GM12878 (cell line): ENCODE results near the gene TERF2IP. TPM values are rescaled to one million over a fixed set of nuclear protein-coding genes. Genes with fewer than 3 reads are reported as not detected.

ENCODE experiments used
- BCL11A ChIP-seq: IDR thresholded peaks from 2 replicates; pipeline ENCODE4 v1.6.1; 2011; ENCODE audit warnings: low read depth, low read length
- BHLHE40 ChIP-seq, 2 experiments: fragments of 450-650 bp in 1 of 2; IDR thresholded peaks; 2 replicates each; pipeline ENCODE4 v1.6.1; 2011 to 2017; ENCODE audit warnings: low read depth in 2 of 2, borderline replicate concordance in 1 of 2, improper control_type of control experiment in 1 of 2, low read length in 1 of 2, mild to moderate bottlenecking in 1 of 2
- FOXK2 ChIP-seq: fragments of 450-650 bp; IDR thresholded peaks from 2 replicates; pipeline ENCODE4 v1.6.1; 2017; ENCODE audit warnings: mild to moderate bottlenecking, moderate library complexity
- HCFC1 ChIP-seq: fragments of 150-350 bp; IDR thresholded peaks from 2 replicates; pipeline ENCODE4 v1.6.1; 2014; ENCODE audit warnings: low read length
- JUND ChIP-seq: IDR thresholded peaks from 2 replicates; pipeline ENCODE4 v1.6.1; 2012; ENCODE audit warnings: low read depth, mild to moderate bottlenecking, low read length, improper control_type of control experiment, moderate library complexity
- MEF2A ChIP-seq: IDR thresholded peaks from 2 replicates; pipeline ENCODE4 v1.6.1; 2011; ENCODE audit warnings: low read depth, mild to moderate bottlenecking, low read length, moderate library complexity; ENCODE audit not compliant: insufficient read depth
- MTA3 ChIP-seq: IDR thresholded peaks from 2 replicates; pipeline ENCODE4 v1.6.1; 2012; ENCODE audit warnings: low read length, inconsistent platforms, borderline replicate concordance
- RB1 ChIP-seq: fragments of 450-650 bp; formaldehyde crosslinking; IDR thresholded peaks from 2 replicates; pipeline ENCODE4 v1.6.1; 2017; ENCODE audit warnings: mild to moderate bottlenecking, borderline replicate concordance
- SMAD1 ChIP-seq: fragments of 450-650 bp; IDR thresholded peaks from 2 replicates; pipeline ENCODE4 v1.6.1; 2018; ENCODE audit warnings: mild to moderate bottlenecking, low read depth; ENCODE audit not compliant: partially characterized antibody
- TARDBP ChIP-seq: IDR thresholded peaks from 2 replicates; pipeline ENCODE4 v1.6.1; 2016; ENCODE audit warnings: borderline replicate concordance
- ZBED1 ChIP-seq: IDR thresholded peaks from 2 replicates; pipeline ENCODE4 v1.6.1; 2016; ENCODE audit warnings: borderline replicate concordance
- ZNF24 ChIP-seq: fragments of 450-650 bp; IDR thresholded peaks from 2 replicates; pipeline ENCODE4 v1.6.1; 2017; ENCODE audit warnings: antibody characterized with exemption, mild to moderate bottlenecking
- ZSCAN29 ChIP-seq: fragments of 450-650 bp; IDR thresholded peaks from 2 replicates; pipeline ENCODE4 v1.6.1; 2017; ENCODE audit warnings: mild to moderate bottlenecking, moderate library complexity
- polyA plus RNA-seq, 11 experiments: library from polyadenylated mRNA; depleted of rRNA in 4 of 11; unstranded in 6 of 11; stranded (reverse) in 5 of 11; fragments of >200 nt; fragmentation: Nextera tagmentation in 4 of 11; fragmentation: Illumina TruSeq in 1 of 11; extraction: Ambion mirVana in 4 of 11; extraction: Trizol in 1 of 11; gene quantifications; 1 replicate in 1 of 11; 2 replicates in 10 of 11; pipeline versions ENCODE4 v1.2.1 to v1.2.3, GENCODE V29; 2011 to 2016; ENCODE audit warnings: inconsistent platforms in 2 of 11, missing spikeins in 2 of 11, low read depth in 1 of 11
- total RNA-seq, 4 experiments: library from RNA; depleted of rRNA in 3 of 4; stranded (reverse); fragments of >200 nt in 3 of 4; fragmentation: Illumina TruSeq in 1 of 4; extraction: Trizol in 1 of 4; gene quantifications; 2 replicates each; pipeline versions ENCODE4 v1.2.1 to v1.2.3, GENCODE V29; 2013 to 2021
- TF ChIP-seq, protein P1 (sequence below), 3 experiments: IDR thresholded peaks in 2 of 3; conservative IDR thresholded peaks in 1 of 3; 2 replicates each; pipeline ENCODE4 v1.5.1; 2011; ENCODE audit warnings: low read depth in 3 of 3, low read length in 3 of 3, mild to moderate bottlenecking in 3 of 3, control low read depth in 2 of 3, moderate library complexity in 2 of 3, inconsistent platforms in 1 of 3, mixed read lengths in 1 of 3; ENCODE audit not compliant: control insufficient read depth in 2 of 3, insufficient read depth in 1 of 3; ENCODE audit errors: extremely low read depth in 1 of 3
- TF ChIP-seq, protein P2 (sequence below): fragments of 450-650 bp; IDR thresholded peaks from 2 replicates; pipeline ENCODE4 v1.6.1; 2018; ENCODE audit warnings: borderline replicate concordance, mild to moderate bottlenecking; ENCODE audit not compliant: partially characterized antibody
- TF ChIP-seq, protein P3 (sequence below): fragments of 450-650 bp; IDR thresholded peaks from 2 replicates; pipeline ENCODE4 v1.6.1; 2016; ENCODE audit warnings: mild to moderate bottlenecking, moderate library complexity, borderline replicate concordance
- TF ChIP-seq, protein P4 (sequence below): fragments of 450-650 bp; IDR thresholded peaks from 2 replicates; pipeline ENCODE4 v1.6.1; 2017; ENCODE audit warnings: mild to moderate bottlenecking, moderate library complexity

Gene TERF2IP
- total and polyA plus RNA-seq, 10 of the 15 experiments (the other 5 are each of a cell fraction or from before 2014, with no cell fraction given): 19.6 to 93.1 (median 54.4) TPM

DNA sequence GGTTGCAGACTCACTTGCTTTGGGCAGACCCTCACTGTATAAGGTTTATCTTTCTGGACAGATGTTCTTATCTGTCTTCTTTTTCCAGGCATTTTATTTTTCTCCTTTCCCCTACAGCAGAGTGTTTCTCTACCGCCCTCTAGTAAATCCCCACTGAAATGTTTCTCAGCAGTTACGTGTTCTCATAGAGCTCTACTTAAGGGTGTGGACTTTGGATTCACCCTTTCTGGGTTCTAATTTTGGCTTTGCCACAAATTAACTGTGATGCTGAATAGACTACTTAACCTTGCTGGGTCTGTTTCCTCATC lies 26.4 kb upstream of the TERF2IP start (continued):
- TF ChIP-seq RB1: no peak
- no peak for TF ChIP-seq SMAD1
- TF ChIP-seq, protein P1, sequence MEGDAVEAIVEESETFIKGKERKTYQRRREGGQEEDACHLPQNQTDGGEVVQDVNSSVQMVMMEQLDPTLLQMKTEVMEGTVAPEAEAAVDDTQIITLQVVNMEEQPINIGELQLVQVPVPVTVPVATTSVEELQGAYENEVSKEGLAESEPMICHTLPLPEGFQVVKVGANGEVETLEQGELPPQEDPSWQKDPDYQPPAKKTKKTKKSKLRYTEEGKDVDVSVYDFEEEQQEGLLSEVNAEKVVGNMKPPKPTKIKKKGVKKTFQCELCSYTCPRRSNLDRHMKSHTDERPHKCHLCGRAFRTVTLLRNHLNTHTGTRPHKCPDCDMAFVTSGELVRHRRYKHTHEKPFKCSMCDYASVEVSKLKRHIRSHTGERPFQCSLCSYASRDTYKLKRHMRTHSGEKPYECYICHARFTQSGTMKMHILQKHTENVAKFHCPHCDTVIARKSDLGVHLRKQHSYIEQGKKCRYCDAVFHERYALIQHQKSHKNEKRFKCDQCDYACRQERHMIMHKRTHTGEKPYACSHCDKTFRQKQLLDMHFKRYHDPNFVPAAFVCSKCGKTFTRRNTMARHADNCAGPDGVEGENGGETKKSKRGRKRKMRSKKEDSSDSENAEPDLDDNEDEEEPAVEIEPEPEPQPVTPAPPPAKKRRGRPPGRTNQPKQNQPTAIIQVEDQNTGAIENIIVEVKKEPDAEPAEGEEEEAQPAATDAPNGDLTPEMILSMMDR (IDR thresholded peaks at IDR 0.05 in 2 of 3, conservative IDR thresholded peaks at IDR 0.05 in 1 of 3; ENCODE audit: control insufficient read depth in 2 of 3, extremely low read depth in 1 of 3, insufficient read depth in 1 of 3, low read depth in 3 of 3, low read length in 3 of 3): peak; percentile 61 to 68 (median 62)
- TF ChIP-seq HCFC1: no peak
- no peak for TF ChIP-seq FOXK2
- TF ChIP-seq JUND: no peak
- TF ChIP-seq, protein P2, sequence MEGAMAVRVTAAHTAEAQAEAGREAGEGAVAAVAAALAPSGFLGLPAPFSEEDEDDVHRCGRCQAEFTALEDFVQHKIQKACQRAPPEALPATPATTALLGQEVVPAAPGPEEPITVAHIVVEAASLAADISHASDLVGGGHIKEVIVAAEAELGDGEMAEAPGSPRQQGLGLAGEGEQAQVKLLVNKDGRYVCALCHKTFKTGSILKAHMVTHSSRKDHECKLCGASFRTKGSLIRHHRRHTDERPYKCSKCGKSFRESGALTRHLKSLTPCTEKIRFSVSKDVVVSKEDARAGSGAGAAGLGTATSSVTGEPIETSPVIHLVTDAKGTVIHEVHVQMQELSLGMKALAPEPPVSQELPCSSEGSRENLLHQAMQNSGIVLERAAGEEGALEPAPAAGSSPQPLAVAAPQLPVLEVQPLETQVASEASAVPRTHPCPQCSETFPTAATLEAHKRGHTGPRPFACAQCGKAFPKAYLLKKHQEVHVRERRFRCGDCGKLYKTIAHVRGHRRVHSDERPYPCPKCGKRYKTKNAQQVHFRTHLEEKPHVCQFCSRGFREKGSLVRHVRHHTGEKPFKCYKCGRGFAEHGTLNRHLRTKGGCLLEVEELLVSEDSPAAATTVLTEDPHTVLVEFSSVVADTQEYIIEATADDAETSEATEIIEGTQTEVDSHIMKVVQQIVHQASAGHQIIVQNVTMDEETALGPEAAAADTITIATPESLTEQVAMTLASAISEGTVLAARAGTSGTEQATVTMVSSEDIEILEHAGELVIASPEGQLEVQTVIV: no peak
- no peak for TF ChIP-seq ZNF24
- 0 out of 2 replicates have a peak, but pooled peaks have one; percentile 70 for TF ChIP-seq MEF2A
- TF ChIP-seq TARDBP: no peak
- TF ChIP-seq MTA3: no peak
- TF ChIP-seq, protein P3, sequence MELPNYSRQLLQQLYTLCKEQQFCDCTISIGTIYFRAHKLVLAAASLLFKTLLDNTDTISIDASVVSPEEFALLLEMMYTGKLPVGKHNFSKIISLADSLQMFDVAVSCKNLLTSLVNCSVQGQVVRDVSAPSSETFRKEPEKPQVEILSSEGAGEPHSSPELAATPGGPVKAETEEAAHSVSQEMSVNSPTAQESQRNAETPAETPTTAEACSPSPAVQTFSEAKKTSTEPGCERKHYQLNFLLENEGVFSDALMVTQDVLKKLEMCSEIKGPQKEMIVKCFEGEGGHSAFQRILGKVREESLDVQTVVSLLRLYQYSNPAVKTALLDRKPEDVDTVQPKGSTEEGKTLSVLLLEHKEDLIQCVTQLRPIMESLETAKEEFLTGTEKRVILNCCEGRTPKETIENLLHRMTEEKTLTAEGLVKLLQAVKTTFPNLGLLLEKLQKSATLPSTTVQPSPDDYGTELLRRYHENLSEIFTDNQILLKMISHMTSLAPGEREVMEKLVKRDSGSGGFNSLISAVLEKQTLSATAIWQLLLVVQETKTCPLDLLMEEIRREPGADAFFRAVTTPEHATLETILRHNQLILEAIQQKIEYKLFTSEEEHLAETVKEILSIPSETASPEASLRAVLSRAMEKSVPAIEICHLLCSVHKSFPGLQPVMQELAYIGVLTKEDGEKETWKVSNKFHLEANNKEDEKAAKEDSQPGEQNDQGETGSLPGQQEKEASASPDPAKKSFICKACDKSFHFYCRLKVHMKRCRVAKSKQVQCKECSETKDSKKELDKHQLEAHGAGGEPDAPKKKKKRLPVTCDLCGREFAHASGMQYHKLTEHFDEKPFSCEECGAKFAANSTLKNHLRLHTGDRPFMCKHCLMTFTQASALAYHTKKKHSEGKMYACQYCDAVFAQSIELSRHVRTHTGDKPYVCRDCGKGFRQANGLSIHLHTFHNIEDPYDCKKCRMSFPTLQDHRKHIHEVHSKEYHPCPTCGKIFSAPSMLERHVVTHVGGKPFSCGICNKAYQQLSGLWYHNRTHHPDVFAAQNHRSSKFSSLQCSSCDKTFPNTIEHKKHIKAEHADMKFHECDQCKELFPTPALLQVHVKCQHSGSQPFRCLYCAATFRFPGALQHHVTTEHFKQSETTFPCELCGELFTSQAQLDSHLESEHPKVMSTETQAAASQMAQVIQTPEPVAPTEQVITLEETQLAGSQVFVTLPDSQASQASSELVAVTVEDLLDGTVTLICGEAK: no peak
- no peak for TF ChIP-seq ZBED1
- no peak for TF ChIP-seq BCL11A
- no peak for TF ChIP-seq BHLHE40 (IDR thresholded peaks at IDR 0.05; ENCODE audit: borderline replicate concordance in 1 of 2, low read depth in 2 of 2, low read length in 1 of 2)
- TF ChIP-seq, protein P4, sequence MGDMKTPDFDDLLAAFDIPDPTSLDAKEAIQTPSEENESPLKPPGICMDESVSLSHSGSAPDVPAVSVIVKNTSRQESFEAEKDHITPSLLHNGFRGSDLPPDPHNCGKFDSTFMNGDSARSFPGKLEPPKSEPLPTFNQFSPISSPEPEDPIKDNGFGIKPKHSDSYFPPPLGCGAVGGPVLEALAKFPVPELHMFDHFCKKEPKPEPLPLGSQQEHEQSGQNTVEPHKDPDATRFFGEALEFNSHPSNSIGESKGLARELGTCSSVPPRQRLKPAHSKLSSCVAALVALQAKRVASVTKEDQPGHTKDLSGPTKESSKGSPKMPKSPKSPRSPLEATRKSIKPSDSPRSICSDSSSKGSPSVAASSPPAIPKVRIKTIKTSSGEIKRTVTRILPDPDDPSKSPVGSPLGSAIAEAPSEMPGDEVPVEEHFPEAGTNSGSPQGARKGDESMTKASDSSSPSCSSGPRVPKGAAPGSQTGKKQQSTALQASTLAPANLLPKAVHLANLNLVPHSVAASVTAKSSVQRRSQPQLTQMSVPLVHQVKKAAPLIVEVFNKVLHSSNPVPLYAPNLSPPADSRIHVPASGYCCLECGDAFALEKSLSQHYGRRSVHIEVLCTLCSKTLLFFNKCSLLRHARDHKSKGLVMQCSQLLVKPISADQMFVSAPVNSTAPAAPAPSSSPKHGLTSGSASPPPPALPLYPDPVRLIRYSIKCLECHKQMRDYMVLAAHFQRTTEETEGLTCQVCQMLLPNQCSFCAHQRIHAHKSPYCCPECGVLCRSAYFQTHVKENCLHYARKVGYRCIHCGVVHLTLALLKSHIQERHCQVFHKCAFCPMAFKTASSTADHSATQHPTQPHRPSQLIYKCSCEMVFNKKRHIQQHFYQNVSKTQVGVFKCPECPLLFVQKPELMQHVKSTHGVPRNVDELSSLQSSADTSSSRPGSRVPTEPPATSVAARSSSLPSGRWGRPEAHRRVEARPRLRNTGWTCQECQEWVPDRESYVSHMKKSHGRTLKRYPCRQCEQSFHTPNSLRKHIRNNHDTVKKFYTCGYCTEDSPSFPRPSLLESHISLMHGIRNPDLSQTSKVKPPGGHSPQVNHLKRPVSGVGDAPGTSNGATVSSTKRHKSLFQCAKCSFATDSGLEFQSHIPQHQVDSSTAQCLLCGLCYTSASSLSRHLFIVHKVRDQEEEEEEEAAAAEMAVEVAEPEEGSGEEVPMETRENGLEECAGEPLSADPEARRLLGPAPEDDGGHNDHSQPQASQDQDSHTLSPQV: no peak
- TF ChIP-seq ZSCAN29: no peak
